Panc1 (cell line): ENCODE data around the gene C9. TPM values are rescaled to one million over a fixed set of nuclear protein-coding genes. Genes with fewer than 3 reads are reported as not detected.

Source experiments
- ATAC-seq: fragments of 200-7000 bp; cut with Tn5 transposase; 2 replicates; pipeline ENCODE4 v1.9.1; 2020; ENCODE audit warnings: mild to moderate bottlenecking, moderate library complexity
- BruUV-seq: library from RNA; stranded (reverse); fragments of 400-500 nt; replicated peaks from 2 replicates; lab custom pipeline; 2021; lab: Mats Ljungman, UMichigan
- CTCF ChIA-PET: fragments of 300-600 bp; sonication (Branson Sonifier 250); formaldehyde crosslinking; loops from one replicate; lab custom pipeline; 2022; ENCODE audit warnings: antibody characterized with exemption; lab: Charles Lee
- POLR2A ChIA-PET: fragments of 300-600 bp; sonication (Branson Sonifier 250); formaldehyde crosslinking; loops from one replicate; lab custom pipeline; 2022; ENCODE audit warnings: antibody characterized with exemption; lab: Charles Lee
- DNase-seq: peaks from one replicate; pipeline ENCODE4 v3.0.0-alpha.2; 2010; ENCODE audit warnings: low read depth, low spot score
- H3K27ac ChIP-seq: 2 replicates; pipeline ENCODE4 v1.5.1; 2011; ENCODE audit warnings: mild to moderate bottlenecking, low read length, inconsistent platforms
- H3K27me3 ChIP-seq: fragments of 200-500 bp; sonication (Bioruptor generic); 2 replicates; pipeline ENCODE4 v1.6.0; 2014; ENCODE audit warnings: low read length, inconsistent platforms; ENCODE audit not compliant: control insufficient read depth, insufficient read depth
- H3K36me3 ChIP-seq: fragments of 200-500 bp; sonication (Bioruptor generic); 2 replicates; pipeline ENCODE4 v1.5.1; 2014; ENCODE audit warnings: inconsistent platforms, mild to moderate bottlenecking, low read length, moderate library complexity; ENCODE audit not compliant: control insufficient read depth, insufficient read depth
- H3K4me1 ChIP-seq: 2 replicates; pipeline ENCODE4 v1.5.1; 2011; ENCODE audit warnings: inconsistent platforms, mild to moderate bottlenecking, low read length, moderate library complexity; ENCODE audit not compliant: control insufficient read depth, insufficient read depth
- H3K4me3 ChIP-seq, 2 experiments: 2 replicates each; pipeline ENCODE4 v1.5.1; 2011 to 2012; ENCODE audit warnings: low read depth in 2 of 2, low read length in 2 of 2, mild to moderate bottlenecking in 2 of 2, inconsistent platforms in 1 of 2, moderate library complexity in 1 of 2
- H3K9me3 ChIP-seq: fragments of 200-500 bp; sonication (Bioruptor generic); 2 replicates; pipeline ENCODE4 v1.5.1; 2014; ENCODE audit warnings: low read depth, mild to moderate bottlenecking, inconsistent platforms, low read length, moderate library complexity; ENCODE audit not compliant: control insufficient read depth, insufficient read depth
- CTCF ChIP-seq: fragments of 450-650 bp; IDR thresholded peaks from 2 replicates; pipeline ENCODE4 v1.5.1; 2017; ENCODE audit warnings: mild to moderate bottlenecking
- POLR2AphosphoS5 ChIP-seq: IDR thresholded peaks from 2 replicates; pipeline ENCODE4 v1.6.1; 2012; ENCODE audit warnings: mild to moderate bottlenecking, low read depth, low read length, moderate library complexity
- REST ChIP-seq, 2 experiments: IDR thresholded peaks; 2 replicates each; pipeline ENCODE4 v1.6.1; 2011 to 2012; ENCODE audit warnings: low read depth in 2 of 2, control low read depth in 1 of 2, low read length in 1 of 2, mild to moderate bottlenecking in 1 of 2, moderate library complexity in 1 of 2; ENCODE audit not compliant: insufficient read depth in 1 of 2
- SIN3A ChIP-seq: IDR thresholded peaks from 2 replicates; pipeline ENCODE4 v1.6.1; 2012; ENCODE audit warnings: low read depth, mild to moderate bottlenecking, low read length, moderate library complexity, borderline replicate concordance; ENCODE audit not compliant: insufficient read depth
- TCF7L2 ChIP-seq: IDR thresholded peaks from 2 replicates; pipeline ENCODE4 v1.6.1; 2011; ENCODE audit warnings: mild to moderate bottlenecking, low read depth, low read length, inconsistent platforms
- in situ Hi-C: cut with HindIII; loops from 2 replicates; pipeline ENCODE4 v1.10.0; 2016; ENCODE audit warnings: low sequenced_read_pairs, low pct_unique_long_range_greater_than_20kb
- intact Hi-C: fragments of 100-400 bp; cut with micrococcal nuclease; formaldehyde crosslinking; loops from one replicate; pipeline ENCODE4 v1.10.0; 2022; ENCODE audit not compliant: unreplicated experiment
- total RNA-seq: library from RNA; stranded (reverse); gene quantifications from one replicate; pipeline ENCODE4 v1.2.1, GENCODE V29; 2021; ENCODE audit not compliant: unreplicated experiment

C9 gene
- total RNA-seq, 1 experiment from 2014 or later = 0.05 TPM

- no TSS peak for BruUV-seq
- ChIA-PET POLR2A (interaction anchor here (0.7 kb wide), 1 partner anchor 31 kb away, joined by 12 read pairs; no protein-coding TSS in a partner anchor), CTCF (no interaction called here)
- Histone ChIP-seq H3K4me3 (no peak overlapping the region), H3K4me1 (no peaks in the 10 kb centered on the region), H3K27ac (no peak overlapping the region), H3K36me3 (no peaks in the 10 kb centered on the region), H3K9me3 (no peaks in the 10 kb centered on the region), H3K27me3 (no peaks in the 10 kb centered on the region; the same call in 1 of the 2 replicates)
- TF ChIP-seq POLR2AphosphoS5 (no peak), SIN3A (no peak), TCF7L2 (no peak), CTCF (no peak), REST (IDR thresholded peaks at IDR 0.05; ENCODE audit: insufficient read depth in 1 of 2, low read depth in 2 of 2, low read length in 1 of 2) (no peak)
- no peak for DNase-seq
- in situ Hi-C loops = no loop called here
- intact Hi-C loops = no loop called here
- ATAC-seq = no peak
Measured at GRCh38 chr5:39328731-39329130, 35.6 kb downstream of the C9 start.

GRCh38 chr5:39323542-39323941, 40.8 kb downstream of the C9 start:
- intact Hi-C loops (no loop called here), in situ Hi-C loops (no loop called here)
- ATAC-seq (no peak), DNase-seq (no peak)
- H3K4me3 ChIP-seq = no peak overlapping the region
- no peaks in the 10 kb centered on the region for H3K9me3 ChIP-seq
- ChIA-PET POLR2A (no interaction called here), CTCF (no interaction called here)
- BruUV-seq = no TSS peak
- no peak overlapping the region for H3K27ac ChIP-seq
- TF ChIP-seq REST (IDR thresholded peaks at IDR 0.05; ENCODE audit: insufficient read depth in 1 of 2, low read depth in 2 of 2, low read length in 1 of 2) (no peak), POLR2AphosphoS5 (no peak), TCF7L2 (no peak), CTCF (no peak), SIN3A (no peak)
- H3K27me3 ChIP-seq = no peaks in the 10 kb centered on the region; the same call in 1 of the 2 replicates
- H3K36me3 ChIP-seq = no peaks in the 10 kb centered on the region
- no peaks in the 10 kb centered on the region for H3K4me1 ChIP-seq
